PFSK-1 (cell line): ENCODE results near the gene CPSF3.

Experiments
- POLR2AphosphoS5 ChIP-seq: IDR thresholded peaks from 2 replicates; pipeline ENCODE4 v1.6.1; 2012; ENCODE audit warnings: low read depth, mild to moderate bottlenecking, control low read depth, low read length, moderate library complexity
- SIN3A ChIP-seq: IDR thresholded peaks from 2 replicates; pipeline ENCODE4 v1.6.1; 2012; ENCODE audit warnings: mild to moderate bottlenecking, low read length, moderate library complexity, borderline replicate concordance; ENCODE audit not compliant: insufficient read depth
- TAF1 ChIP-seq: IDR thresholded peaks from 2 replicates; pipeline ENCODE4 v1.6.1; 2012; ENCODE audit warnings: low read length, control low read depth, borderline replicate concordance; ENCODE audit not compliant: insufficient read depth
- TF ChIP-seq, protein P1 (sequence below), 2 experiments: IDR thresholded peaks; 2 replicates each; pipeline versions ENCODE4 v1.6.1 to v1.8.0; 2011 to 2012; ENCODE audit warnings: low read depth in 2 of 2, low read length in 2 of 2, control low read depth in 1 of 2, inconsistent platforms in 1 of 2, mild to moderate bottlenecking in 1 of 2, moderate library complexity in 1 of 2; ENCODE audit not compliant: insufficient read depth in 1 of 2

- no peak for TF ChIP-seq POLR2AphosphoS5
- TF ChIP-seq, protein P1, sequence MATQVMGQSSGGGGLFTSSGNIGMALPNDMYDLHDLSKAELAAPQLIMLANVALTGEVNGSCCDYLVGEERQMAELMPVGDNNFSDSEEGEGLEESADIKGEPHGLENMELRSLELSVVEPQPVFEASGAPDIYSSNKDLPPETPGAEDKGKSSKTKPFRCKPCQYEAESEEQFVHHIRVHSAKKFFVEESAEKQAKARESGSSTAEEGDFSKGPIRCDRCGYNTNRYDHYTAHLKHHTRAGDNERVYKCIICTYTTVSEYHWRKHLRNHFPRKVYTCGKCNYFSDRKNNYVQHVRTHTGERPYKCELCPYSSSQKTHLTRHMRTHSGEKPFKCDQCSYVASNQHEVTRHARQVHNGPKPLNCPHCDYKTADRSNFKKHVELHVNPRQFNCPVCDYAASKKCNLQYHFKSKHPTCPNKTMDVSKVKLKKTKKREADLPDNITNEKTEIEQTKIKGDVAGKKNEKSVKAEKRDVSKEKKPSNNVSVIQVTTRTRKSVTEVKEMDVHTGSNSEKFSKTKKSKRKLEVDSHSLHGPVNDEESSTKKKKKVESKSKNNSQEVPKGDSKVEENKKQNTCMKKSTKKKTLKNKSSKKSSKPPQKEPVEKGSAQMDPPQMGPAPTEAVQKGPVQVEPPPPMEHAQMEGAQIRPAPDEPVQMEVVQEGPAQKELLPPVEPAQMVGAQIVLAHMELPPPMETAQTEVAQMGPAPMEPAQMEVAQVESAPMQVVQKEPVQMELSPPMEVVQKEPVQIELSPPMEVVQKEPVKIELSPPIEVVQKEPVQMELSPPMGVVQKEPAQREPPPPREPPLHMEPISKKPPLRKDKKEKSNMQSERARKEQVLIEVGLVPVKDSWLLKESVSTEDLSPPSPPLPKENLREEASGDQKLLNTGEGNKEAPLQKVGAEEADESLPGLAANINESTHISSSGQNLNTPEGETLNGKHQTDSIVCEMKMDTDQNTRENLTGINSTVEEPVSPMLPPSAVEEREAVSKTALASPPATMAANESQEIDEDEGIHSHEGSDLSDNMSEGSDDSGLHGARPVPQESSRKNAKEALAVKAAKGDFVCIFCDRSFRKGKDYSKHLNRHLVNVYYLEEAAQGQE (IDR thresholded peaks at IDR 0.05; ENCODE audit: insufficient read depth in 1 of 2, low read depth in 2 of 2, low read length in 2 of 2): no peak
- TF ChIP-seq TAF1: no peak
- TF ChIP-seq SIN3A: no peak
Measured at GRCh38 chr2:9392898-9393765, 30.3 kb upstream of the CPSF3 start.
